Peyer's patch (tissue), 4 donors: ENCODE data around the gene COLEC11.
"Not testable (repeated sequence)": the region's sequence is repeated elsewhere in the genome, so short reads cannot be mapped to it uniquely, and the experiment has no call there.

Experiments
- POLR2A ChIP-seq, 2 donors: fragments of 450-650 bp; IDR thresholded peaks; one replicate each; pipeline ENCODE4 v1.5.1; 2017; ENCODE audit warnings: antibody characterized with exemption in 2 of 2, mild to moderate bottlenecking in 2 of 2, moderate library complexity in 2 of 2
- TF ChIP-seq, protein P1 (sequence below), 6 experiments: fragments of 450-650 bp in 4 of 6; fragments of 200-600 bp in 2 of 6; sonication (generic) in 1 of 6; IDR thresholded peaks; one replicate each; pipeline ENCODE4 v1.5.1; 2017 to 2019; ENCODE audit warnings: antibody characterized with exemption in 6 of 6, mild to moderate bottlenecking in 3 of 6, moderate library complexity in 1 of 6

DNA sequence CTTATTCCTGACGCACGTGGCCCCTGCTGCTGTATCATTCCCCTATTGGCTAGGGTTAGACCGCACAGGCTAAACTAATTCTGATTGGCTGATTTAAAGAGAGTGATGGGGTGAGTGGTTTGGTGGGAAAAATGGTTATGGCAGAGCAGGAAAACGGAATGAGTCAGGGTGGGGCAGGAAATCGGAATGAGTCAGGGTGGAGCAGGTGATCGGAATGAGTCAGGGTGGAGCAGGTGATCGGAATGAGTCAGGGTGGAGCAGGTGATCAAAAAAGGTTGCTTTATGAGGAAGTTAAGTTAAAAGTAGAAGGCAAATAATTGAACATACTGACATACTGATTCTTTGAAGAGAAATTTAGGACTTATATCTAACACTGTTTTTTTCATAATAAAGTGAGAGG lies 65.7 kb downstream of the COLEC11 start:
- TF ChIP-seq, protein P1, sequence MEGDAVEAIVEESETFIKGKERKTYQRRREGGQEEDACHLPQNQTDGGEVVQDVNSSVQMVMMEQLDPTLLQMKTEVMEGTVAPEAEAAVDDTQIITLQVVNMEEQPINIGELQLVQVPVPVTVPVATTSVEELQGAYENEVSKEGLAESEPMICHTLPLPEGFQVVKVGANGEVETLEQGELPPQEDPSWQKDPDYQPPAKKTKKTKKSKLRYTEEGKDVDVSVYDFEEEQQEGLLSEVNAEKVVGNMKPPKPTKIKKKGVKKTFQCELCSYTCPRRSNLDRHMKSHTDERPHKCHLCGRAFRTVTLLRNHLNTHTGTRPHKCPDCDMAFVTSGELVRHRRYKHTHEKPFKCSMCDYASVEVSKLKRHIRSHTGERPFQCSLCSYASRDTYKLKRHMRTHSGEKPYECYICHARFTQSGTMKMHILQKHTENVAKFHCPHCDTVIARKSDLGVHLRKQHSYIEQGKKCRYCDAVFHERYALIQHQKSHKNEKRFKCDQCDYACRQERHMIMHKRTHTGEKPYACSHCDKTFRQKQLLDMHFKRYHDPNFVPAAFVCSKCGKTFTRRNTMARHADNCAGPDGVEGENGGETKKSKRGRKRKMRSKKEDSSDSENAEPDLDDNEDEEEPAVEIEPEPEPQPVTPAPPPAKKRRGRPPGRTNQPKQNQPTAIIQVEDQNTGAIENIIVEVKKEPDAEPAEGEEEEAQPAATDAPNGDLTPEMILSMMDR (IDR thresholded peaks at IDR 0.05), result not testable (repeated sequence)
- TF ChIP-seq POLR2A (IDR thresholded peaks at IDR 0.05), result not testable (repeated sequence)
